ENCODE measurements around the gene PDZD4. TPM values are rescaled to one million over a fixed set of nuclear protein-coding genes. Genes with fewer than 3 reads are reported as not detected.

PDZD4 gene
- total RNA-seq, 2 experiments from 2014 or later = 0.10 to 0.16 TPM

DNA sequence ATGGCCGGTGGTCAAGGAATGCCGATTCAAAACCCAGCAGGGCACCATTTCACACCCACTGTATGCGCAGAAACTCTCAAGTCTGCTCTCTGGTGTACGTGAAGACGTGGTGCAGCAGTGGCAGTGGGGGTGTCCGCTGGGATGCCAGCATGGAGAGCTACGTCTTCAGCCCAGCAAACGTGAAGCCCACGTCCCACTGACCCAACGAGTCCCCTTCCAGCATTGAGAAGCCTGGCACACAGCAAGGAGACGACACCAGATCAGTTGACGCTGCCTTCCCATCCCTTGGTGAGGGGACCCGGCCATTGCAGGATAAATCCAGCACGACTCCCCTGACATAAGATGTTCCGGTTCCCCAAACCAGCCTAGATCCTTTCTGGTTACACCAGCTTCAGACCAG is 68.5 kb downstream of the PDZD4 start:
- POLR2A ChIA-PET = no interaction called here
- H3K4me1 Mint-ChIP-seq (ENCODE audit: low read depth) = peaks cover 15% of the 10 kb centered on the region

GRCh38 chrX:153755136-153755535 is 75.2 kb downstream of the PDZD4 start:
- H3K4me1 Mint-ChIP-seq (ENCODE audit: low read depth) = no peaks in the 10 kb centered on the region
- no peak for DNase-seq
- H3K27me3 Mint-ChIP-seq (ENCODE audit: low read depth) = peaks cover 10% of the 10 kb centered on the region
- H3K36me3 Mint-ChIP-seq (ENCODE audit: low read depth) = no peaks in the 10 kb centered on the region
- no peak overlapping the region for H3K27ac Mint-ChIP-seq
- no peak overlapping the region for H3K4me3 Mint-ChIP-seq
- POLR2A ChIA-PET = no interaction called here
- CTCF ChIA-PET = interaction anchor here (1.0 kb wide), 1 partner anchor 195 kb away, joined by 3 read pairs; no protein-coding TSS in a partner anchor
- no peak for ATAC-seq
- H3K9me3 Mint-ChIP-seq (ENCODE audit: insufficient read depth) = no peaks in the 10 kb centered on the region

More for the DNA sequence above, 68.5 kb downstream of the PDZD4 start:
- no peak for DNase-seq
- Mint-ChIP-seq H3K27me3 (ENCODE audit: low read depth) (peaks cover 4% of the 10 kb centered on the region), H3K9me3 (ENCODE audit: insufficient read depth) (no peaks in the 10 kb centered on the region), H3K27ac (no peak overlapping the region), H3K36me3 (ENCODE audit: low read depth) (no peaks in the 10 kb centered on the region), H3K4me3 (no peak overlapping the region)
- CTCF ChIA-PET = no interaction called here
- ATAC-seq = no peak

Other genes starting within 250 kb of the PDZD4 start
- gene CCNQ, start 231.4 kb downstream of the PDZD4 start, total RNA-seq = 10 to 100 TPM; 23.9 to 24.5 TPM
- not detected for gene DUSP9, start 183.3 kb downstream of the PDZD4 start, total RNA-seq
- gene PNCK, start 156.7 kb downstream of the PDZD4 start, total RNA-seq = under 1 TPM; 0.16 to 0.58 TPM
- gene SLC6A8, start 142.6 kb downstream of the PDZD4 start, total RNA-seq = 1 to 10 TPM in 1 of 2 experiments, under 1 TPM in 1; 0.82 to 1.3 TPM
- gene BCAP31, start 106.2 kb downstream of the PDZD4 start, total RNA-seq = 100 to 1,000 TPM; 155 to 158 TPM
- 10 to 100 TPM; 14.6 to 15.9 TPM for gene ABCD1, start 105.7 kb downstream of the PDZD4 start, total RNA-seq
- 1 to 10 TPM in 1 of 2 experiments, under 1 TPM in 1; 0.83 to 1.4 TPM for gene PLXNB3, start 66.3 kb downstream of the PDZD4 start, total RNA-seq
- not detected for gene SRPK3, start 49.5 kb downstream of the PDZD4 start, total RNA-seq
- gene IDH3G, start 36.2 kb downstream of the PDZD4 start, total RNA-seq = 10 to 100 TPM; 63.2 to 66.9 TPM
- gene SSR4, start 35.9 kb downstream of the PDZD4 start, total RNA-seq = 100 to 1,000 TPM; 182 to 190 TPM
- 1 to 10 TPM; 7.1 to 7.5 TPM for gene L1CAM, start 55.6 kb upstream of the PDZD4 start, total RNA-seq
- gene AVPR2, start 74.1 kb upstream of the PDZD4 start, total RNA-seq = not detected
- gene ARHGAP4, start 95.7 kb upstream of the PDZD4 start, total RNA-seq = 100 to 1,000 TPM; 317 to 324 TPM
- 100 to 1,000 TPM in 1 of 2 experiments, 10 to 100 TPM in 1; 98.9 to 106 TPM for gene NAA10, start 104.5 kb upstream of the PDZD4 start, total RNA-seq
- 10 to 100 TPM; 12.1 to 13.6 TPM for gene RENBP, start 114.1 kb upstream of the PDZD4 start, total RNA-seq
- gene HCFC1, start 141.3 kb upstream of the PDZD4 start, total RNA-seq = 100 to 1,000 TPM; 141 to 146 TPM
- 1 to 10 TPM; 5.9 to 6.2 TPM for gene TMEM187, start 142.2 kb upstream of the PDZD4 start, total RNA-seq
- gene IRAK1, start 189.4 kb upstream of the PDZD4 start, total RNA-seq = 100 to 1,000 TPM; 164 to 165 TPM